HepG2 (cell line): ENCODE data around the gene AKAP7. TPM values are rescaled to one million over a fixed set of nuclear protein-coding genes. Genes with fewer than 3 reads are reported as not detected.

ENCODE experiments used
- BRD4 ChIP-seq: sonication (generic); formaldehyde crosslinking; IDR thresholded peaks from 2 replicates; pipeline ENCODE4 v1.4.0; 2020; ENCODE audit warnings: missing genetic modification reagents
- DR1 ChIP-seq: sonication (generic); formaldehyde crosslinking; IDR thresholded peaks from 2 replicates; pipeline ENCODE4 v1.8.0; 2021; ENCODE audit warnings: mild to moderate bottlenecking, missing genetic modification reagents, inconsistent platforms
- ELF1 ChIP-seq: sonication (generic); formaldehyde crosslinking; IDR thresholded peaks from 2 replicates; pipeline ENCODE4 v1.4.0; 2020; ENCODE audit warnings: missing genetic modification reagents
- GATAD2A ChIP-seq: IDR thresholded peaks from 2 replicates; pipeline ENCODE4 v1.6.1; 2016
- KAT7 ChIP-seq: IDR thresholded peaks from 2 replicates; pipeline ENCODE4 v1.6.1; 2018; ENCODE audit warnings: borderline replicate concordance, missing compliant biosample characterization
- KLF16 ChIP-seq, 2 experiments: sonication (generic) in 1 of 2; formaldehyde crosslinking in 1 of 2; IDR thresholded peaks; 2 replicates each; pipeline versions ENCODE4 v1.6.1 to v1.8.0; 2016 to 2023; ENCODE audit warnings: missing genetic modification reagents in 2 of 2, missing compliant biosample characterization in 1 of 2
- NR3C1 ChIP-seq: sonication (generic); formaldehyde crosslinking; IDR thresholded peaks from 2 replicates; pipeline ENCODE4 v1.4.0; 2020; ENCODE audit warnings: missing genetic modification reagents
- PHF21A ChIP-seq: sonication (generic); formaldehyde crosslinking; IDR thresholded peaks from 2 replicates; pipeline ENCODE4 v1.5.0; 2020; ENCODE audit warnings: mild to moderate bottlenecking, missing genetic modification reagents
- RFXAP ChIP-seq: sonication (generic); formaldehyde crosslinking; IDR thresholded peaks from 2 replicates; pipeline ENCODE4 v1.4.0; 2020; ENCODE audit warnings: missing genetic modification reagents, borderline replicate concordance
- SMARCC2 ChIP-seq: fragments of 450-650 bp; IDR thresholded peaks from 2 replicates; pipeline ENCODE4 v1.6.1; 2017; ENCODE audit warnings: antibody characterized with exemption, mild to moderate bottlenecking
- SP1 ChIP-seq, 2 experiments: fragments of 450-650 bp in 1 of 2; sonication (generic) in 1 of 2; formaldehyde crosslinking in 1 of 2; IDR thresholded peaks; 2 replicates each; pipeline versions ENCODE4 v1.4.0 to v1.6.1; 2016 to 2020; ENCODE audit warnings: missing genetic modification reagents in 1 of 2
- SP5 ChIP-seq: IDR thresholded peaks from 2 replicates; pipeline ENCODE4 v1.6.1; 2016; ENCODE audit warnings: low read depth, borderline replicate concordance
- SRY ChIP-seq: sonication (generic); formaldehyde crosslinking; IDR thresholded peaks from 2 replicates; pipeline ENCODE4 v1.8.0; 2022; ENCODE audit warnings: mild to moderate bottlenecking, missing genetic modification reagents
- U2AF1 ChIP-seq: fragments of 200-400 bp; formaldehyde crosslinking; optimal IDR thresholded peaks from 2 replicates; pipeline ENCODE3; 2017; ENCODE audit warnings: mild to moderate bottlenecking, low read depth, low read length
- WIZ ChIP-seq: sonication (generic); formaldehyde crosslinking; IDR thresholded peaks from 2 replicates; pipeline ENCODE4 v1.5.1; 2020; ENCODE audit warnings: mild to moderate bottlenecking, missing genetic modification reagents
- YY1 ChIP-seq: IDR thresholded peaks from 2 replicates; pipeline ENCODE4 v1.6.1; 2011; ENCODE audit warnings: low read length, low read depth, moderate library complexity, mild to moderate bottlenecking; ENCODE audit not compliant: insufficient read depth, insufficient replicate concordance
- ZMYM2 ChIP-seq: sonication (generic); formaldehyde crosslinking; IDR thresholded peaks from 2 replicates; pipeline ENCODE4 v1.8.0; 2022; ENCODE audit warnings: mild to moderate bottlenecking, missing genetic modification reagents
- ZNF180 ChIP-seq: sonication (generic); formaldehyde crosslinking; IDR thresholded peaks from 2 replicates; pipeline ENCODE4 v1.4.0; 2020; ENCODE audit warnings: low read depth, missing genetic modification reagents, borderline replicate concordance
- ZNF24 ChIP-seq: fragments of 450-650 bp; IDR thresholded peaks from 2 replicates; pipeline ENCODE4 v1.6.1; 2017; ENCODE audit warnings: antibody characterized with exemption, mild to moderate bottlenecking
- ZNF276 ChIP-seq: sonication (generic); formaldehyde crosslinking; IDR thresholded peaks from 2 replicates; pipeline ENCODE4 v1.4.0; 2020; ENCODE audit warnings: mild to moderate bottlenecking, low read depth, missing genetic modification reagents
- ZNF558 ChIP-seq: sonication (generic); formaldehyde crosslinking; IDR thresholded peaks from 2 replicates; pipeline ENCODE4 v1.9.0; 2022; ENCODE audit warnings: mild to moderate bottlenecking, missing genetic modification reagents, borderline replicate concordance
- ZNF775 ChIP-seq: sonication (generic); formaldehyde crosslinking; IDR thresholded peaks from 2 replicates; pipeline ENCODE4 v1.4.0; 2020; ENCODE audit warnings: missing genetic modification reagents, mild to moderate bottlenecking, moderate library complexity, borderline replicate concordance
- ZNF790 ChIP-seq: sonication (generic); formaldehyde crosslinking; IDR thresholded peaks from 2 replicates; pipeline ENCODE4 v1.8.0; 2022; ENCODE audit warnings: missing genetic modification reagents, mild to moderate bottlenecking, borderline replicate concordance
- polyA plus RNA-seq, 8 experiments: library from polyadenylated mRNA; depleted of rRNA in 3 of 8; stranded (reverse) in 7 of 8; unstranded in 1 of 8; fragments of >200 nt; fragmentation: Illumina TruSeq in 4 of 8; extraction: Trizol in 4 of 8; gene quantifications; 2 replicates each; pipeline versions ENCODE4 v1.2.1 to v1.2.3, GENCODE V29; 2011 to 2016; ENCODE audit warnings: low read depth in 4 of 8, missing spikeins in 1 of 8, mixed read lengths in 1 of 8; ENCODE audit not compliant: insufficient read depth in 1 of 8
- total RNA-seq, 5 experiments: library from RNA; depleted of rRNA; stranded (reverse); fragments of >200 nt; fragmentation: Illumina TruSeq; extraction: Trizol; gene quantifications; 2 replicates each; pipeline ENCODE4 v1.2.3, GENCODE V29; 2016; ENCODE audit warnings: low read depth in 1 of 5
- TF ChIP-seq, protein P1 (sequence below): sonication (generic); formaldehyde crosslinking; IDR thresholded peaks from 2 replicates; pipeline ENCODE4 v1.8.1; 2022; ENCODE audit warnings: mild to moderate bottlenecking, missing genetic modification reagents
- TF ChIP-seq, protein P2 (sequence below): sonication (generic); formaldehyde crosslinking; IDR thresholded peaks from 2 replicates; pipeline ENCODE4 v1.4.0; 2020; ENCODE audit warnings: missing genetic modification reagents, borderline replicate concordance

Gene AKAP7
- total and polyA plus RNA-seq, 2 of the 13 experiments (the other 11 are each of a cell fraction or from before 2014, with no cell fraction given) = 3.6 to 11.7 TPM

DNA sequence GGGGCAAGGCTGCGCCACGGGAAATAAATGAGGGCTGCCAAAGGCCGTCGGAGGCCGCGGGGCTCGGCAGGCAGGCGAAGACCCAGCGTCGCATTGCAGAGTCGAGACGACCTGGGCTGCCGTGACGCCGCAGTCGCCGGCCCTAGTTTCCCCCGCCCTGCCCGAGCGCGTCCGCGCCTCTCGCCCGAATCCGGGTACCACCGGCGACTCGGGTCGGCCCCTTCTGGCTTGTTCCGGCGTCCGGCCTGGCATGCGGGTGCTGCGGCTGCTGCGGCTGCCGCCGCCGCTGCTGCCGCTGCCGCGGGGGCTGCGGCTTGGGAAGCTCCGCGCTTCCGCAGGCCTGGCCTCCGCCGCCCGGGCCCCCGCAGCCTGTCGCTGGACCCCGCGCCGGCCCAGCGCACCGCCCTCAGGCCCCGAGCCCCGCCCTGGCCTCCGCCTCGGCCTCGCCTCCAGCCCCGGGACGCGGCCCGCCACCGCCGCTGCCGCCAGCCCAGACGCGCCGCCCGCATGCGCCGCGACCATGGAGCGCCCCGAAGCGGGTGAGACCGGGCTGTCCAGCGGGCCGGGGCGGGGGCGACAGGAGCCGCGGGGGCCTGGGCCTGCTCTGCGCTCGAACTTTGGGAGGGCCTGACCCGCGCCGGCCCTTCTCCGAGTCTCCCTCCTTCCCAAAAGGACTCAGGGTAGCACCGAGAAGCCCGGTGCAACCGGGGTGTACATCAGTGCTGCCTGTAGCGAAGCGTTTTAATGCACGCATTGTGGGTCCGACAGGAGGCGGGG lies at the start of gene AKAP7 (continued):
- TF ChIP-seq, protein P1, sequence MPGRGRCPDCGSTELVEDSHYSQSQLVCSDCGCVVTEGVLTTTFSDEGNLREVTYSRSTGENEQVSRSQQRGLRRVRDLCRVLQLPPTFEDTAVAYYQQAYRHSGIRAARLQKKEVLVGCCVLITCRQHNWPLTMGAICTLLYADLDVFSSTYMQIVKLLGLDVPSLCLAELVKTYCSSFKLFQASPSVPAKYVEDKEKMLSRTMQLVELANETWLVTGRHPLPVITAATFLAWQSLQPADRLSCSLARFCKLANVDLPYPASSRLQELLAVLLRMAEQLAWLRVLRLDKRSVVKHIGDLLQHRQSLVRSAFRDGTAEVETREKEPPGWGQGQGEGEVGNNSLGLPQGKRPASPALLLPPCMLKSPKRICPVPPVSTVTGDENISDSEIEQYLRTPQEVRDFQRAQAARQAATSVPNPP = peak; percentile 91; the same call in 1 of the 2 replicates
- TF ChIP-seq DR1 (CRISPR knock-in tag) (no peak; the same call in 1 of the 2 replicates), ZNF180 (CRISPR knock-in tag) (no peak), ZMYM2 (no peak), ZNF790 (CRISPR knock-in tag) (peak; percentile 23; the same call in 1 of the 2 replicates), GATAD2A (CRISPR knock-in tag) (0 out of 2 replicates have a peak, but pooled peaks have one; percentile 13), SP1 (IDR thresholded peaks at IDR 0.05) (no peak), SP1 (CRISPR knock-in tag; IDR thresholded peaks at IDR 0.05) (peak; percentile 35), ZNF276 (no peak), SRY (CRISPR knock-in tag) (peak; percentile 87), SMARCC2 (no peak), ZNF558 (peak; percentile 88; the same call in 1 of the 2 replicates), SP5 (no peak), ELF1 (CRISPR knock-in tag) (no peak), BRD4 (CRISPR knock-in tag) (peak; percentile 84), ZNF24 (no peak), ZNF775 (no peak), RFXAP (CRISPR knock-in tag) (peak; percentile 36; the same call in 1 of the 2 replicates), NR3C1 (CRISPR knock-in tag) (no peak), KAT7 (CRISPR knock-in tag) (peak; percentile 72), WIZ (CRISPR knock-in tag) (no peak), U2AF1 (peak; percentile 36), YY1 (peak; percentile 38), PHF21A (peak; percentile 45; the same call in 1 of the 2 replicates), KLF16 (CRISPR knock-in tag; IDR thresholded peaks at IDR 0.05) (peak in 1 of 2 experiments; percentile 29; a peak in 1 of 4 replicates)
- TF ChIP-seq, protein P2, sequence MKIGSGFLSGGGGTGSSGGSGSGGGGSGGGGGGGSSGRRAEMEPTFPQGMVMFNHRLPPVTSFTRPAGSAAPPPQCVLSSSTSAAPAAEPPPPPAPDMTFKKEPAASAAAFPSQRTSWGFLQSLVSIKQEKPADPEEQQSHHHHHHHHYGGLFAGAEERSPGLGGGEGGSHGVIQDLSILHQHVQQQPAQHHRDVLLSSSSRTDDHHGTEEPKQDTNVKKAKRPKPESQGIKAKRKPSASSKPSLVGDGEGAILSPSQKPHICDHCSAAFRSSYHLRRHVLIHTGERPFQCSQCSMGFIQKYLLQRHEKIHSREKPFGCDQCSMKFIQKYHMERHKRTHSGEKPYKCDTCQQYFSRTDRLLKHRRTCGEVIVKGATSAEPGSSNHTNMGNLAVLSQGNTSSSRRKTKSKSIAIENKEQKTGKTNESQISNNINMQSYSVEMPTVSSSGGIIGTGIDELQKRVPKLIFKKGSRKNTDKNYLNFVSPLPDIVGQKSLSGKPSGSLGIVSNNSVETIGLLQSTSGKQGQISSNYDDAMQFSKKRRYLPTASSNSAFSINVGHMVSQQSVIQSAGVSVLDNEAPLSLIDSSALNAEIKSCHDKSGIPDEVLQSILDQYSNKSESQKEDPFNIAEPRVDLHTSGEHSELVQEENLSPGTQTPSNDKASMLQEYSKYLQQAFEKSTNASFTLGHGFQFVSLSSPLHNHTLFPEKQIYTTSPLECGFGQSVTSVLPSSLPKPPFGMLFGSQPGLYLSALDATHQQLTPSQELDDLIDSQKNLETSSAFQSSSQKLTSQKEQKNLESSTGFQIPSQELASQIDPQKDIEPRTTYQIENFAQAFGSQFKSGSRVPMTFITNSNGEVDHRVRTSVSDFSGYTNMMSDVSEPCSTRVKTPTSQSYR (CRISPR knock-in tag) = 0 out of 2 replicates have a peak, but pooled peaks have one; percentile 14
